ENCODE results near the gene CRIM1.

Gene CRIM1

GRCh38 chr2:36432479-36432878, 76.9 kb downstream of the CRIM1 start:
- H3K4me3 ChIP-seq (ENCODE audit: low read depth in 1 of 2, low read length in 2 of 2): no peak overlapping the region
- no peak overlapping the region for H3K27ac ChIP-seq (ENCODE audit: low read length)
- H3K9ac ChIP-seq (ENCODE audit: low read depth, low read length): no peak overlapping the region
- no peaks in the 10 kb centered on the region for H3K36me3 ChIP-seq (ENCODE audit: insufficient read depth, low read length)
- ATAC-seq (ENCODE audit: insufficient read depth, low read depth) (no peak), DNase-seq (no peak)
- no peak overlapping the region for H3K4me2 ChIP-seq (ENCODE audit: insufficient read depth, low read length)
- no peaks in the 10 kb centered on the region for H3K9me3 ChIP-seq (ENCODE audit: insufficient read depth, low read length, severe bottlenecking)
- no peaks in the 10 kb centered on the region for H3K79me2 ChIP-seq (ENCODE audit: insufficient read depth, low read length)
- no peaks in the 10 kb centered on the region for H4K20me1 ChIP-seq (ENCODE audit: insufficient read depth, low read length)
- no peaks in the 10 kb centered on the region for H3K4me1 ChIP-seq (ENCODE audit: insufficient read depth, low read length)
- TF ChIP-seq EZH2 (IDR thresholded peaks at IDR 0.05; ENCODE audit: borderline replicate concordance, low read depth, low read length, severe bottlenecking): no peak
- TF ChIP-seq, protein P1, sequence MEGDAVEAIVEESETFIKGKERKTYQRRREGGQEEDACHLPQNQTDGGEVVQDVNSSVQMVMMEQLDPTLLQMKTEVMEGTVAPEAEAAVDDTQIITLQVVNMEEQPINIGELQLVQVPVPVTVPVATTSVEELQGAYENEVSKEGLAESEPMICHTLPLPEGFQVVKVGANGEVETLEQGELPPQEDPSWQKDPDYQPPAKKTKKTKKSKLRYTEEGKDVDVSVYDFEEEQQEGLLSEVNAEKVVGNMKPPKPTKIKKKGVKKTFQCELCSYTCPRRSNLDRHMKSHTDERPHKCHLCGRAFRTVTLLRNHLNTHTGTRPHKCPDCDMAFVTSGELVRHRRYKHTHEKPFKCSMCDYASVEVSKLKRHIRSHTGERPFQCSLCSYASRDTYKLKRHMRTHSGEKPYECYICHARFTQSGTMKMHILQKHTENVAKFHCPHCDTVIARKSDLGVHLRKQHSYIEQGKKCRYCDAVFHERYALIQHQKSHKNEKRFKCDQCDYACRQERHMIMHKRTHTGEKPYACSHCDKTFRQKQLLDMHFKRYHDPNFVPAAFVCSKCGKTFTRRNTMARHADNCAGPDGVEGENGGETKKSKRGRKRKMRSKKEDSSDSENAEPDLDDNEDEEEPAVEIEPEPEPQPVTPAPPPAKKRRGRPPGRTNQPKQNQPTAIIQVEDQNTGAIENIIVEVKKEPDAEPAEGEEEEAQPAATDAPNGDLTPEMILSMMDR (IDR thresholded peaks at IDR 0.05; ENCODE audit: borderline replicate concordance, extremely low read depth, low read length, poor library complexity, severe bottlenecking): no peak
- H3K27me3 ChIP-seq (ENCODE audit: insufficient read depth, low read length, poor library complexity): peaks cover 2% of the 10 kb centered on the region
- no peak overlapping the region for H2AFZ ChIP-seq (ENCODE audit: low read depth, low read length)

- DNase-seq (no peak), ATAC-seq (ENCODE audit: insufficient read depth, low read depth) (no peak)
- Histone ChIP-seq H4K20me1 (ENCODE audit: insufficient read depth, low read length) (no peaks in the 10 kb centered on the region), H3K27ac (ENCODE audit: low read length) (no peak overlapping the region), H3K9ac (ENCODE audit: low read depth, low read length) (no peak overlapping the region), H3K9me3 (ENCODE audit: insufficient read depth, low read length, severe bottlenecking) (no peaks in the 10 kb centered on the region), H3K36me3 (ENCODE audit: insufficient read depth, low read length) (no peaks in the 10 kb centered on the region), H3K79me2 (ENCODE audit: insufficient read depth, low read length) (no peaks in the 10 kb centered on the region), H3K27me3 (ENCODE audit: insufficient read depth, low read length, poor library complexity) (peaks cover 2% of the 10 kb centered on the region), H3K4me2 (ENCODE audit: insufficient read depth, low read length) (no peak overlapping the region), H3K4me1 (ENCODE audit: insufficient read depth, low read length) (no peaks in the 10 kb centered on the region), H2AFZ (ENCODE audit: low read depth, low read length) (no peak overlapping the region), H3K4me3 (ENCODE audit: low read depth in 1 of 2, low read length in 2 of 2) (no peak overlapping the region)
- TF ChIP-seq EZH2 (IDR thresholded peaks at IDR 0.05; ENCODE audit: borderline replicate concordance, low read depth, low read length, severe bottlenecking): no peak
- TF ChIP-seq, protein P1 (IDR thresholded peaks at IDR 0.05; ENCODE audit: borderline replicate concordance, extremely low read depth, low read length, poor library complexity, severe bottlenecking): no peak
Measured at GRCh38 chr2:36433311-36434217, 78.0 kb downstream of the CRIM1 start.

GRCh38 chr2:36438449-36438977, 82.9 kb downstream of the CRIM1 start:
- TF ChIP-seq, protein P1 (IDR thresholded peaks at IDR 0.05; ENCODE audit: borderline replicate concordance, extremely low read depth, low read length, poor library complexity, severe bottlenecking): no peak
- TF ChIP-seq EZH2 (IDR thresholded peaks at IDR 0.05; ENCODE audit: borderline replicate concordance, low read depth, low read length, severe bottlenecking): no peak
- Histone ChIP-seq H3K79me2 (ENCODE audit: insufficient read depth, low read length) (no peaks in the 10 kb centered on the region), H3K36me3 (ENCODE audit: insufficient read depth, low read length) (no peaks in the 10 kb centered on the region), H3K4me2 (ENCODE audit: insufficient read depth, low read length) (no peak overlapping the region), H4K20me1 (ENCODE audit: insufficient read depth, low read length) (no peaks in the 10 kb centered on the region), H3K9me3 (ENCODE audit: insufficient read depth, low read length, severe bottlenecking) (no peaks in the 10 kb centered on the region), H3K9ac (ENCODE audit: low read depth, low read length) (no peak overlapping the region), H3K4me3 (ENCODE audit: low read depth in 1 of 2, low read length in 2 of 2) (no peak overlapping the region), H3K27ac (ENCODE audit: low read length) (no peak overlapping the region), H3K27me3 (ENCODE audit: insufficient read depth, low read length, poor library complexity) (peaks cover 8% of the 10 kb centered on the region), H3K4me1 (ENCODE audit: insufficient read depth, low read length) (no peaks in the 10 kb centered on the region), H2AFZ (ENCODE audit: low read depth, low read length) (no peak overlapping the region)
- no peak for ATAC-seq (ENCODE audit: insufficient read depth, low read depth)
- no peak for DNase-seq

All from DND-41 (cell line).